ENCODE data around the gene RDH11.

Gene RDH11

DNA sequence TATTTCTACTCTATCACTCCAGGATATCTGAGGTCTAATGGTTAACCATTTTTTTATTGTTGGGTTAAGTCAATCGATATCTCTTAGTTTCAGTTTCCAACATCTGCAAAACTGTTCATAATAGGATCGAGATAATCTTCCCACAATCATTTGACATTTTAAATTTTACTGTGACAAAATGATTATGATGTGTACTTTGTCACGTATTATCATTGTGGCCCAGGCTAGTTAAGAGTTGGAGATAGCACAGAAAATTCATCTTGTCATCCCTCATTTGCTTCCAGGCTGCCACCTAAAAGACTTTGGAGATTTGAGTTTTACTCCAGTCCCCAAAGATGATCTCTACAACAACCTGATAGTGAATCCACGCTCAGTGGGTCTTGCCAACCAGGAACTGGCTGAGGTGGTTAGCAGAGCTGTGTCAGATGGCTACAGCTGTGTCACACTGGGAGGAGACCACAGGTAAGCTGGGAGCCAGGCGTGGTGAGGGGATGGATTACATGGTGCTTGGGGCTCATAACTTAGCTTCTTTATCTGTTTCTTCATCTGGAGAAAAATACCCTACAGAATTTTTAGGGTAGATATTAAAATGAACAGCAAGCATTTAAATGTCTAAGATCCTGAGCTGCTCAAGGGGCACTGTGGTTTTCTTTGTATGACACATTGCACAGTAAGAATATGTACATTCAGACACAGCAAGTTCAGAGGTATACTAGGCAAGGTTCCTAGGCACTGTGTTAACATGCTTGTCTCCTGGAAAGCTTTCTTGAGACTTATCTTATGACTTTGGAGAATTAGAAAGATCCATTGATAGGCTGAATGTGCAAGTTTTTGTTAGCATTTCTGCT, 53.4 kb downstream of the RDH11 start:
- no peak for TF ChIP-seq TARDBP (IDR thresholded peaks at IDR 0.05)
- TF ChIP-seq ELF4 (IDR thresholded peaks at IDR 0.05): no peak
- TF ChIP-seq SUZ12 (IDR thresholded peaks at IDR 0.05): no peak
- TF ChIP-seq, protein P1, sequence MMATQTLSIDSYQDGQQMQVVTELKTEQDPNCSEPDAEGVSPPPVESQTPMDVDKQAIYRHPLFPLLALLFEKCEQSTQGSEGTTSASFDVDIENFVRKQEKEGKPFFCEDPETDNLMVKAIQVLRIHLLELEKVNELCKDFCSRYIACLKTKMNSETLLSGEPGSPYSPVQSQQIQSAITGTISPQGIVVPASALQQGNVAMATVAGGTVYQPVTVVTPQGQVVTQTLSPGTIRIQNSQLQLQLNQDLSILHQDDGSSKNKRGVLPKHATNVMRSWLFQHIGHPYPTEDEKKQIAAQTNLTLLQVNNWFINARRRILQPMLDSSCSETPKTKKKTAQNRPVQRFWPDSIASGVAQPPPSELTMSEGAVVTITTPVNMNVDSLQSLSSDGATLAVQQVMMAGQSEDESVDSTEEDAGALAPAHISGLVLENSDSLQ (IDR thresholded peaks at IDR 0.05): no peak
- DNase-seq (ENCODE audit: extremely low spot score): no peak
- ChIA-PET POLR2A (no interaction called here), CTCF (no interaction called here)

GRCh38 chr14:67641480-67641879, 54.1 kb downstream of the RDH11 start:
- CTCF ChIA-PET: no interaction called here
- POLR2A ChIA-PET: no interaction called here
- TF ChIP-seq ZNF384 (IDR thresholded peaks at IDR 0.05): no peak
- TF ChIP-seq ELF4 (IDR thresholded peaks at IDR 0.05): no peak
- TF ChIP-seq LEF1 (IDR thresholded peaks at IDR 0.05; ENCODE audit: borderline replicate concordance): no peak
- no peak for TF ChIP-seq HDGF (IDR thresholded peaks at IDR 0.05; ENCODE audit: borderline replicate concordance)
- no peak for TF ChIP-seq FOXM1 (IDR thresholded peaks at IDR 0.05; ENCODE audit: borderline replicate concordance)
- TF ChIP-seq SUZ12 (IDR thresholded peaks at IDR 0.05): no peak
- TF ChIP-seq FOXK2 (IDR thresholded peaks at IDR 0.05): no peak
- TF ChIP-seq FOXA1 (IDR thresholded peaks at IDR 0.05): no peak
- TF ChIP-seq TARDBP (IDR thresholded peaks at IDR 0.05): no peak
- TF ChIP-seq, protein P1 (IDR thresholded peaks at IDR 0.05): no peak
- TF ChIP-seq L3MBTL2 (conservative IDR thresholded peaks at IDR 0.05): no peak
- TF ChIP-seq ARNT (IDR thresholded peaks at IDR 0.05): no peak
- no peak for TF ChIP-seq NFRKB (IDR thresholded peaks at IDR 0.05)
- TF ChIP-seq SP1 (IDR thresholded peaks at IDR 0.05): no peak
- TF ChIP-seq BHLHE40 (IDR thresholded peaks at IDR 0.05; ENCODE audit: borderline replicate concordance): no peak
- TF ChIP-seq CTBP1 (IDR thresholded peaks at IDR 0.05; ENCODE audit: borderline replicate concordance): no peak
- no peak for DNase-seq (ENCODE audit: extremely low spot score)

DNA sequence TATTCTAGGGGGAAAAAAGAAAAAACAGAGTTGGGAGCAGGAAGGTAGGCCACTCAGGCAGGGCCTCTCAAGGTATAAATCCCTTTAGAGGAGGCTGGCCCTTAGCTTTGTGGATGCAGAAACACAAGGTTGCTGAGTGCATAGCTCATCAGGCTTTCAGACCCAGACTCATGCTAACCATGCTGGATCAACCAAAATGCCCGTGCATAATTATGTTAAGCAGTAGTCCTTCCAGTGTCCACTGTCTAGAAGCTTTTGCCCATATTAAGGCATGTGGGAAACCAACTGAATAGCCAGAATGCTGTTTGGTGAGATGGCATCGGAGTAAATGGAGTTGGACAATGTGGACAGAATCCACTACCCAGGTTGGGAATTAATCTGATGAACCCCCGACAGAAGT, 56.9 kb downstream of the RDH11 start:
- CTCF ChIA-PET: no interaction called here
- TF ChIP-seq NFRKB (IDR thresholded peaks at IDR 0.05) (no peak), LEF1 (IDR thresholded peaks at IDR 0.05; ENCODE audit: borderline replicate concordance) (no peak)
- TF ChIP-seq, protein P1 (IDR thresholded peaks at IDR 0.05): no peak
- no peak for DNase-seq (ENCODE audit: extremely low spot score)
- POLR2A ChIA-PET: no interaction called here

GRCh38 chr14:67636361-67636919, 59.1 kb downstream of the RDH11 start:
- ChIA-PET POLR2A (no interaction called here), CTCF (no interaction called here)
- TF ChIP-seq LEF1 (IDR thresholded peaks at IDR 0.05; ENCODE audit: borderline replicate concordance) (no peak), HDGF (IDR thresholded peaks at IDR 0.05; ENCODE audit: borderline replicate concordance) (no peak), CTBP1 (IDR thresholded peaks at IDR 0.05; ENCODE audit: borderline replicate concordance) (no peak), L3MBTL2 (conservative IDR thresholded peaks at IDR 0.05) (no peak), ZNF384 (IDR thresholded peaks at IDR 0.05) (no peak), ARNT (IDR thresholded peaks at IDR 0.05) (no peak), TARDBP (IDR thresholded peaks at IDR 0.05) (no peak), ELF4 (IDR thresholded peaks at IDR 0.05) (no peak)
- TF ChIP-seq, protein P1 (IDR thresholded peaks at IDR 0.05): no peak
- no peak for DNase-seq (ENCODE audit: extremely low spot score)

- ChIA-PET CTCF (interaction anchor here (1.6 kb wide), 1 partner anchor 13 kb away, joined by 3 read pairs; no protein-coding TSS in a partner anchor), POLR2A (no interaction called here)
- TF ChIP-seq ZNF384 (IDR thresholded peaks at IDR 0.05) (no peak), NFRKB (IDR thresholded peaks at IDR 0.05) (no peak), FOXK2 (IDR thresholded peaks at IDR 0.05) (no peak), FOXA1 (IDR thresholded peaks at IDR 0.05) (no peak), SUZ12 (IDR thresholded peaks at IDR 0.05) (no peak), TARDBP (IDR thresholded peaks at IDR 0.05) (no peak), CTBP1 (IDR thresholded peaks at IDR 0.05; ENCODE audit: borderline replicate concordance) (no peak), HDGF (IDR thresholded peaks at IDR 0.05; ENCODE audit: borderline replicate concordance) (no peak), BHLHE40 (IDR thresholded peaks at IDR 0.05; ENCODE audit: borderline replicate concordance) (no peak), L3MBTL2 (conservative IDR thresholded peaks at IDR 0.05) (no peak), ARNT (IDR thresholded peaks at IDR 0.05) (no peak), ELF4 (IDR thresholded peaks at IDR 0.05) (no peak), SP1 (IDR thresholded peaks at IDR 0.05) (no peak), FOXM1 (IDR thresholded peaks at IDR 0.05; ENCODE audit: borderline replicate concordance) (no peak)
- TF ChIP-seq, protein P1 (IDR thresholded peaks at IDR 0.05): no peak
- no peak for DNase-seq (ENCODE audit: extremely low spot score)
These were observed 62.0 kb downstream of the RDH11 start for GRCh38 chr14:67633451-67634147.
